ENCODE results near the gene LUM. TPM values are rescaled to one million over a fixed set of nuclear protein-coding genes. Genes with fewer than 3 reads are reported as not detected.

LUM gene
- total and polyA plus RNA-seq, 2 donors (not counting 3 experiments of a cell fraction or from before 2014, with no cell fraction given), result 0.29 to 1.9 TPM

DNA sequence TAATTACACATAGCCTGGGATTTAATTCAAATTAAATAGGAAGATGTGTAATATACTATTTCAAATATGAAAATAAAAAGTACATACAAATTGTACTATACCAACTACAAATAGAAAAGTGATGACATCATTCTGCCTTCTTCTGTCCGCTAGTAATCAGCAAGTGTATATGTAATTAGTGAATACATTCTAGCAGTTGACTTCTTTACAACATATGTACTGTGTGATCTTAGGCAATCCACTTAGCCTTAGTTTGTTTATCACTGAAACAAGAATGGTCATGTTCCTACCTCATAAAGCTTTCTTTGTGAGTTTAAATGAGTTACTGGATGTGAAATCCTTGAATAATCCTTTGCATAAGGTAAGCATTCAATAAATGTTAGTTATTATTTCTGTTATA lies 7.8 kb upstream of the LUM start:
- H3K4me2 ChIP-seq (ENCODE audit: insufficient read depth, low read length), result no peak overlapping the region
- H3K27ac ChIP-seq (ENCODE audit: insufficient read depth, low read depth, low read length), result no peak overlapping the region
- H3K9me1 ChIP-seq (replicated peaks; ENCODE audit: control insufficient read depth, extremely low read depth, insufficient read depth, low read length), result no peaks in the 10 kb centered on the region
- no TSS peak for BruUV-seq (replicated peaks)
- no peak overlapping the region for H2AFZ ChIP-seq (ENCODE audit: low read depth, low read length)
- no peak overlapping the region for H3K9ac ChIP-seq (replicated peaks; ENCODE audit: extremely low read depth, insufficient read depth, low read length)
- no peak for DNase-seq (ENCODE audit: low read depth, low spot score)
- no peaks in the 10 kb centered on the region for H4K20me1 ChIP-seq (replicated peaks; ENCODE audit: control insufficient read depth, extremely low read depth, insufficient read depth, low read length)
- H3K27me3 ChIP-seq (ENCODE audit: control insufficient read depth in 2 of 2, insufficient read depth in 2 of 2, low read length in 2 of 2), result no peaks in the 10 kb centered on the region
- dilution Hi-C loops (cut with MboI; ENCODE audit: extremely low pct_ligation_motif_present, low sequenced_read_pairs), result no loop called here
- CTCF ChIA-PET, result interaction anchor here (0.8 to 2.9 kb wide), 2 partner anchors 10 to 207 kb away, joined by 3 to 15 read pairs; no protein-coding TSS in a partner anchor
- intact Hi-C loops (cut with micrococcal nuclease), result no loop called here
- no peak for TF ChIP-seq JUN (IDR thresholded peaks at IDR 0.05; ENCODE audit: borderline replicate concordance, insufficient read depth, insufficient read length, low read depth)
- TF ChIP-seq FOS (IDR thresholded peaks at IDR 0.05; ENCODE audit: borderline replicate concordance, insufficient read depth, low read length), result no peak
- TF ChIP-seq MYC (IDR thresholded peaks at IDR 0.05; ENCODE audit: low read depth, low read length), result no peak
- no peak for TF ChIP-seq POLR2AphosphoS5 (IDR thresholded peaks at IDR 0.05; ENCODE audit: insufficient read depth, low read depth, low read length)
- TF ChIP-seq, protein P1, sequence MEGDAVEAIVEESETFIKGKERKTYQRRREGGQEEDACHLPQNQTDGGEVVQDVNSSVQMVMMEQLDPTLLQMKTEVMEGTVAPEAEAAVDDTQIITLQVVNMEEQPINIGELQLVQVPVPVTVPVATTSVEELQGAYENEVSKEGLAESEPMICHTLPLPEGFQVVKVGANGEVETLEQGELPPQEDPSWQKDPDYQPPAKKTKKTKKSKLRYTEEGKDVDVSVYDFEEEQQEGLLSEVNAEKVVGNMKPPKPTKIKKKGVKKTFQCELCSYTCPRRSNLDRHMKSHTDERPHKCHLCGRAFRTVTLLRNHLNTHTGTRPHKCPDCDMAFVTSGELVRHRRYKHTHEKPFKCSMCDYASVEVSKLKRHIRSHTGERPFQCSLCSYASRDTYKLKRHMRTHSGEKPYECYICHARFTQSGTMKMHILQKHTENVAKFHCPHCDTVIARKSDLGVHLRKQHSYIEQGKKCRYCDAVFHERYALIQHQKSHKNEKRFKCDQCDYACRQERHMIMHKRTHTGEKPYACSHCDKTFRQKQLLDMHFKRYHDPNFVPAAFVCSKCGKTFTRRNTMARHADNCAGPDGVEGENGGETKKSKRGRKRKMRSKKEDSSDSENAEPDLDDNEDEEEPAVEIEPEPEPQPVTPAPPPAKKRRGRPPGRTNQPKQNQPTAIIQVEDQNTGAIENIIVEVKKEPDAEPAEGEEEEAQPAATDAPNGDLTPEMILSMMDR (IDR thresholded peaks at IDR 0.05; ENCODE audit: extremely low read depth in 1 of 2, insufficient read depth in 1 of 2, low read depth in 1 of 2, low read length in 2 of 2), result no peak
- TF ChIP-seq, protein P2, sequence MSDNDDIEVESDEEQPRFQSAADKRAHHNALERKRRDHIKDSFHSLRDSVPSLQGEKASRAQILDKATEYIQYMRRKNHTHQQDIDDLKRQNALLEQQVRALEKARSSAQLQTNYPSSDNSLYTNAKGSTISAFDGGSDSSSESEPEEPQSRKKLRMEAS (IDR thresholded peaks at IDR 0.05; ENCODE audit: insufficient read depth, insufficient read length), result no peak
- TF ChIP-seq POLR2A (IDR thresholded peaks at IDR 0.05; ENCODE audit: low read depth, low read length), result no peak
- no peak for TF ChIP-seq EZH2 (IDR thresholded peaks at IDR 0.05; ENCODE audit: borderline replicate concordance, low read depth, low read length, severe bottlenecking)
- H3K9me3 ChIP-seq (replicated peaks; ENCODE audit: control insufficient read depth, insufficient read depth, low read length), result no peaks in the 10 kb centered on the region
- no peak overlapping the region for H3K4me3 ChIP-seq (replicated peaks in 1 of 3; ENCODE audit: insufficient read depth in 1 of 3, low read depth in 1 of 3, low read length in 3 of 3)
- POLR2A ChIA-PET, result no interaction called here
- no peak for FAIRE-seq
- H3K36me3 ChIP-seq (ENCODE audit: control insufficient read depth in 2 of 2, extremely low read depth in 1 of 2, insufficient read depth in 2 of 2, low read length in 2 of 2), result no peaks in the 10 kb centered on the region
- H3K79me2 ChIP-seq (ENCODE audit: control insufficient read depth, insufficient read depth, low read length), result no peaks in the 10 kb centered on the region
- no peaks in the 10 kb centered on the region for H3K4me1 ChIP-seq (ENCODE audit: control insufficient read depth, extremely low read depth, insufficient read depth, low read length)

Data from endothelial cell of umbilical vein (primary cell).